HPDE6-E6E7 (cell line): Measurements from ENCODE around the gene AACS.
"Not testable (repeated sequence)": the region's sequence is repeated elsewhere in the genome, so short reads cannot be mapped to it uniquely, and the experiment has no call there.

Source experiments
- DNase-seq: peaks from one replicate; pipeline ENCODE4 v3.0.0; 2011; ENCODE audit warnings: missing footprints; ENCODE audit errors: extremely low spot score

AACS gene

DNA sequence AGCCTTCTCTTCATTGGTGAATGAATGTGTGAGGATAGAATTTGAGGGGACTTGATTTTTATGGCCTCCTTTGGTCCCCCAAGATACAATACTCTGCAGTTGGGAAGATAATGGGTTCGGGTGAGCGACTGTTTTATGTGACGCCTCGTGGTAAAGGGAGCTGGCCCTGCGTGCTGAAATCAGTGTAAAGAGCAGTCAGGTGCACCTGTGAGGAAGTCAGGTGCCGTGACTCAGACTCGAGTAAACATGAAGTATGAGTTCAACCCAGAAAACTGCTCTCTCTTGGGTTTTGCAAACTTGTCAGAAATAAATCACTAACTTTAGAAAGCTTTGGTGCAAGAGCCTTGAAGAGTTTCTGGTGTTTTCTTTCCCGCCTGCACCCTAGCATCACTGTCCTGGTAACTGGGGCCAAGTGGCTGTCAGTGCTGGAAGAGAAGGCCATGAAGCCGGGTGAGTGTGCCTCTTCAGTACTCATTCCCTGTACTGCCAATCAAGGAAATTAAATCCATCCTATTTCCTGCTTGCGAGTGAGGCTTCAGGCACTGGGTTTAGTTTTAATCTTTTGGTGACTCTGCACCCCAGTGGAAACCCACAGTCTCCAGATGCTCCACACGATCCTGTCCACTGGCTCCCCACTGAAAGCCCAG, 59.2 kb downstream of the AACS start:
- peak; percentile 59 for DNase-seq

DNA sequence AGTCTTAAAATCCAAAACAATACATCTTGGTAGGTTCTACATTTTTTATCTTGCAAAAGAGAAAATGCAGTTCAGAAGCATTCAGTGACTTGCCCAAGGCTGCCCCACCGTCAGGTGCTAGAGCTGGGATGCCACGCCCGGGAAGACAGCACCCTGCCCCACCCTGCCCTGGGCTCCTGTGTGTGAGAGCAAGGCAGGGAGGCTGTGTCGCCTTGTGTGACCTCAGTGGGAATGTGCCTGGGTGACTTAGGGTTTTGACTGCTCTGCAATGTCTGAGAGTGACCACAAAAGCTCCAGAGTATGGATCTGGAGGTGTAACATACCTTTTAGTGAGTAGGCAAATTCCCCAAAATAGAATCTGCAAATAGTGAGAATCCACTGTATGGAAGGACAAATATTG, 60.0 kb downstream of the AACS start:
- DNase-seq = no peak

- DNase-seq = no peak
Observed at GRCh38 chr12:125128439-125129178, 63.4 kb downstream of the AACS start.

GRCh38 chr12:125129179-125129571, 63.9 kb downstream of the AACS start:
- no peak for DNase-seq

GRCh38 chr12:125129591-125130255, 64.5 kb downstream of the AACS start:
- DNase-seq = no peak

GRCh38 chr12:125131958-125132357, 66.7 kb downstream of the AACS start:
- DNase-seq = no peak

- no peak for DNase-seq
Observed at GRCh38 chr12:125132698-125133400, 67.6 kb downstream of the AACS start.

GRCh38 chr12:125133616-125134015, 68.4 kb downstream of the AACS start:
- DNase-seq = no peak

DNA sequence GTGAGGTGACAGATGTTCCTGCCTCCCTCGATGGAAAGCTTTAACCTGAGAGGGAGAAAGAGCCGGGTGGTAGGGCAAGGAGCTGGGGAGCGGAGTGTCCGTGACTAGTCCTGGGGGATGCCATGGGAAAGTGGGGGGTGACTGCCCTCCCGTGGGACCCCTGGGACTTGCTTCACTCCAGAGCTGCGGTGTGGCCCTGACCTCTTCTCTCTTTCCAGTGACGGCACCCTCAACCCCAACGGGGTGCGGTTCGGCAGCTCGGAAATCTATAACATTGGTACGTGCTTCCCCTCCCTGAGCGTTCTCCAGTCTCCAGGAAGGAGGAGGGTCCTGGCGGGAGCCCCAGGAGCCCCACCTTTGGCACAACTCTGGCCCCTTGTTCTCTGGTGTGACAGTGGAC, 69.3 kb downstream of the AACS start:
- no peak for DNase-seq

GRCh38 chr12:125135906-125136305, 70.7 kb downstream of the AACS start:
- no peak for DNase-seq

DNA sequence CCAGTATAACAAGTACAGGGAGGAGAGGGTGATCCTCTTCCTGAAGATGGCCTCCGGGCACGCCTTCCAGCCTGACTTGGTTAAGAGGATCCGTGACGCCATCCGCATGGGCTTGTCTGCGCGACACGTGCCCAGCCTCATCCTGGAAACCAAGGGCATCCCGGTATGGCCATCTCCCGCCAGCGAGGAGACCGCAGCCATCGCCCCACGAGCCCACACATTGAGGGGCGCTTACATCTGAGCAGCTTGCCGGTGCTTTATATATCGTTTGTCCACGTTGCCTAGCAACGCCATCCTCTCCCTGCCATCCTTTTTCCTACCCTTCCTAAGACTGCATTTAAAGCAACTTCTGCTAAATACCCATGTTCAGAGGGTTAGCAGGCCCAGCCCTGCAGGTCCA, 71.5 kb downstream of the AACS start:
- no peak for DNase-seq

- no peak for DNase-seq
Observed at GRCh38 chr12:125137766-125138344, 72.6 kb downstream of the AACS start.

GRCh38 chr12:125140279-125141209, 75.3 kb downstream of the AACS start:
- peak; percentile 88 for DNase-seq

DNA sequence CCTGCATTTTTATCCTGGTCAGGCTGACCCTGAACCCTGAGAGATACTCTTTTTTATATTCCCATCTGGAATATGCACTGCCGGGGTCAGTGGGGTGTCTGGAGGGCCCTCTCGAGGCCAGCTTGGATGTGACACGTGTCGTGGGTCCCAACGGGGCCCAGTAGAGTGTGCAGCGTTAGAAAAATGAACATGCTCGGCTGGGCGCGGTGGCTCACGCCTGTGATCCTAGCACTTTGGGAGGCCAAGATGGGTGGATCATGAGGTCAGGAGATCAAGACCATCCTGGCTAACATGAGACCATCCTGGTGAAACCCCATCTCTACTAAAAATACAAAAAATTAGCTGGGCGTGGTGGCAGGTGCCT, 76.0 kb downstream of the AACS start:
- DNase-seq = not testable (repeated sequence)

DNA sequence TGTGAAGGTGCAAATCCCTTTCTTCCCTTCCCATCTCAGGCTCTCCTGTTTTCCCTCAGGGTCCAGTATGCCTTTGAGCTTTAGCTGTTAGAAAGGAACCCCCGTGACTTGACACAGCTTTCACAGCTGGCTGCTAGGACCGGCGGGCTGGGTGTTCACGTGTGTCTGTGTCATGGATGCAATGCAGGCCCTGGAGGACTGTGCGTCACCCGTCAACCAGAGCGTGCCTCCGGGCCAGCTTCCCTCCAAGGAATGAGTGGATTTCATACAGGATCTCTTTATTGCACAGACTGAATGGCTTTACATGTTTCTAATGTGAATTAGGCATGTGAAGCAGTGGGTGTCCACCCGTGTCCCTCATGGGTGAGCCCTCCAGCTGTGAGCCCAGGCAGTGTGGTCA, 77.4 kb downstream of the AACS start:
- no peak for DNase-seq

GRCh38 chr12:125143491-125143890, 78.3 kb downstream of the AACS start:
- DNase-seq = no peak

GRCh38 chr12:125145196-125145595, 80.0 kb downstream of the AACS start:
- DNase-seq = no peak

DNA sequence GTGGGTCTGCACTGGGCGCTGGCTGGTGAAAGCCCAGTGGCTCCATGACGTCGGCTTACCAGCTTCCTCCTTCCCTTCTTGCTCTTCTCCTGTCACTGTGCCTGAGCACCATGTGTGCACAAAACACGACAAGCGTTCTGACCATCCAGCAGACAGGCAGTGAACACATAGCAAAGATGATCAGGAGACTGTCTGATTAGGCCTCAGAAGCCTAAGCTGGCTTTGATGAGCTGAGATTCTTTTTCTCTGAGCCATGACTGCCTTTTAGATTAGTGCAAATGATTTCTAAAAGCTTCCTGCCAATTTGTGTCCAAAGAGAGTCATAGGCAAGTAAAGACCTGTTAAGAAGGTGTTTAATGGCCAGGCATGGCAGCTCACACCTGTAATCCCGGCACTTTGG, 83.1 kb downstream of the AACS start:
- peak; percentile 50 for DNase-seq

DNA sequence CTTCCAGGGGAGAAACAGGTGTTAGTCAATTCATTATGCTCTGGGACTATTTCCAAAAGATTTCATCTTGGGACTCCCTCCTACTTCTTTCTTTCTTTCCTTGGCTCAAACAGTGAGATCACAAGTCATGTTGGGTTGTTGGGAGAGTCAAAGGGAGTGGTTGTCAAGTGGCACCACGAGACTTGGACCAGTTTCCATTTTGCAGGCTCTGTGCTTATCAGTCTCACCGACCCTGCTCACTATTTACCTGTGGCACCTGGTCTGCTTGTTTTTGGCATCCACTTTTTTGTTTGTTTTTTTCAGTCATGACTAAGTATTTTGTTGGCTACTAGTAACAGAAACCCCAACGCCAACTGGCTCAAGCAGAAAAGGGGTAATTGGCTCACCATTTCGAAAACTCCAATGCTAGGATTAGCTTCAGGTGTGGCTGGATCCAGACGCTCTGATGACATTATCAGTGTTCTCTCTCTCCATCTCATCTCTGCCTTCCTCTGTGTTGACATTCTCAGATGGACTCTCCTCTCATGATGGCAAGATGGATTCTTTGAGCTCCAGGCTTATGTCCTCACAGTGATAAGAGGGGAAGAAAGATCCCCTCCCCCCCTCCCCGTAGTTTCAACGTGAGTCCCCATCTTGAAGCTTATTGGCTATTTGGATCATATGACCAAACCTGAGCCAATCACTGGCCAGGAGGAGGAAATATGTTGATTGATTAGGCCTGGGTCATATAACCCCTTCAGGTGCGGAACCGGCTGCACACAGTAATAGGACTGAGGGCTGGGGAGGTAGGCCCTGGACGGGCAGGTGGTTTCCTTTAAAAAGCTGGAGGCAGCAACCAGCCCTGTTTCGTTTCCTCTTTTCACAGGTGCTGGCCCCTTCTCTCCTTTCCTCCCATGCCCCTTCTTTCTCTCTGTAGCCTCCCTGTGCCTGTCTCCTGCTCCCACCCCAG, 84.2 kb downstream of the AACS start:
- no peak for DNase-seq

DNA sequence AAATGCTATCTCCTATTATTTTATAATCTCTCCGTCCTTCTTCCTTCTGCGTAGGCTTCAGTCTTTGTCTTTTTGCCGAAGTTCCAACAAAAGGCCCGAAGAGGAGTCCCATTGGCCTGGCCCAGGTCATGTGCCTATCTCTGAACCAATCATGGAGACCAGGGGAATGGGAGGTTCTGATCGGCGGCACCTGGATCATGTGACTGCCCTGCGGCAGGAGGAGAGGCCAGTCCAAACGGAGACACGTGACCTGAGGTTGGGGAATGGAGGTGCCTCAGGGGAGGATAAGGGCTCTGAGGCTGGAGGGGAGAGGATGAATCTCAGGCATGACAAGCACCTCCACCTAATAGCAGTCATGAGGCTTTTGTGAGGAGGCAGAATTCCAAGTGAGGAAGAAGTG, 86.0 kb downstream of the AACS start:
- no peak for DNase-seq
